Coronary artery (tissue), 2 donors: ENCODE results near the gene MYO1B.

ENCODE experiments used
- DNase-seq: peaks from one replicate; pipeline ENCODE4 v3.0.0-alpha.2; 2017; ENCODE audit warnings: low spot score
- H3K27ac ChIP-seq, 2 donors: fragments of 200-600 bp; sonication (generic); one replicate each; pipeline ENCODE4 v1.5.1; 2016 to 2019
- H3K4me3 ChIP-seq: fragments of 200-600 bp; sonication (generic); 2 replicates; pipeline ENCODE4 v1.5.1; 2016; ENCODE audit warnings: mild to moderate bottlenecking, moderate library complexity
- CTCF ChIP-seq: fragments of 200-600 bp; sonication (generic); IDR thresholded peaks from one replicate; pipeline ENCODE4 v1.5.1; 2019; ENCODE audit warnings: antibody characterized with exemption

The MYO1B gene

GRCh38 chr2:191276792-191277465, 31.7 kb downstream of the MYO1B start:
- TF ChIP-seq CTCF: no peak
- H3K27ac ChIP-seq: no peak overlapping the region
- DNase-seq: no peak
- H3K4me3 ChIP-seq: no peak overlapping the region

GRCh38 chr2:191280290-191280689, 35.1 kb downstream of the MYO1B start:
- Histone ChIP-seq H3K4me3 (no peak overlapping the region), H3K27ac (no peak overlapping the region)
- no peak for DNase-seq
- TF ChIP-seq CTCF: no peak

- no peak overlapping the region for H3K4me3 ChIP-seq
- H3K27ac ChIP-seq: no peak overlapping the region
- DNase-seq: no peak
- TF ChIP-seq CTCF: no peak
Observed at GRCh38 chr2:191280834-191281756, 35.9 kb downstream of the MYO1B start.

- H3K27ac ChIP-seq: no peak overlapping the region
- no peak for TF ChIP-seq CTCF
- DNase-seq: no peak
- no peak overlapping the region for H3K4me3 ChIP-seq
Observed at GRCh38 chr2:191285252-191285651, 40.0 kb downstream of the MYO1B start.

GRCh38 chr2:191287820-191288219, 42.6 kb downstream of the MYO1B start:
- TF ChIP-seq CTCF: no peak
- Histone ChIP-seq H3K4me3 (no peak overlapping the region), H3K27ac (no peak overlapping the region)
- no peak for DNase-seq

GRCh38 chr2:191289049-191289448, 43.8 kb downstream of the MYO1B start:
- no peak overlapping the region for H3K4me3 ChIP-seq
- no peak for TF ChIP-seq CTCF
- DNase-seq: no peak

GRCh38 chr2:191291471-191291870, 46.3 kb downstream of the MYO1B start:
- no peak for DNase-seq
- Histone ChIP-seq H3K27ac (no peak overlapping the region), H3K4me3 (no peak overlapping the region)
- TF ChIP-seq CTCF: no peak

More at GRCh38 chr2:191289049-191289448, 43.8 kb downstream of the MYO1B start:
- H3K27ac ChIP-seq: no peak overlapping the region
